ENCODE measurements around the gene EGFR.

The EGFR gene

DNA sequence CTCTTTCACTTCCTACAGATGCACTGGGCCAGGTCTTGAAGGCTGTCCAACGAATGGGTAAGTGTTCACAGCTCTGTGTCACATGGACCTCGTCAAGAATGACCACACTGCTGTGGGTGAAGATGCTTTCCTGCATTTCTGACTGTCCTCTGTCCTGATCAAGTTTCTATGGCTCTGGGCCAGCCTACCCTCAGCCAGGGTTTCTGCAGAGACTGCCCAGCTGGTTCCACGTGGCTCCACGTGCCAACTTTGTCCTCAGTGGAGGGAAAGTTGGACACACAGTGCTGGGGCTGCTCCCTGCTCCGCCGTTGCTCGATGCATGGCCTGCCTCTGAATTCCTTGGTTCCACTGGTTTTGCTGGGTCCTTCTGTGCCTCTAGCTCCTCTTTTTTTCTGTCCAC is 152.3 kb downstream of the EGFR start:
- DNase-seq (ENCODE audit: low read depth in 2 of 2): no peak

DNA sequence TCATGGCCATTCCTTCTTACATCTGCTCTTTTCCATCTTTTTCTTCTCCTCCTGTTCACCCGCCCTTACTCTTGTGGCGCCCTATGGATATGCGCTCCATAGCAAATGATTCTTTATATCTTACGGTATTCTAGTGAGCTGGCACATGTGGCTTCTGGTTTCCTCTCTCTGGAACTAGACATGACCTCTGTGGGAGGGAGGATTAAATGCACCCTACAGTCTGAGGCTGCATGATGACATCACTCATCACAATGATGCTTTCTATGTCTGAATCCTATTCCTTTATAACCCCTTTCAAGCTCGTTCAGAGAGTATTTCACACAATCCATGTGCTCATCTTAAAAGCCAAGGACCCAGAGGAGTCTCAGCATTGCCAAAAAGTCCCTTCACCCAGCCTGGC is 153.3 kb downstream of the EGFR start:
- no peak for DNase-seq (ENCODE audit: low read depth in 2 of 2)

DNA sequence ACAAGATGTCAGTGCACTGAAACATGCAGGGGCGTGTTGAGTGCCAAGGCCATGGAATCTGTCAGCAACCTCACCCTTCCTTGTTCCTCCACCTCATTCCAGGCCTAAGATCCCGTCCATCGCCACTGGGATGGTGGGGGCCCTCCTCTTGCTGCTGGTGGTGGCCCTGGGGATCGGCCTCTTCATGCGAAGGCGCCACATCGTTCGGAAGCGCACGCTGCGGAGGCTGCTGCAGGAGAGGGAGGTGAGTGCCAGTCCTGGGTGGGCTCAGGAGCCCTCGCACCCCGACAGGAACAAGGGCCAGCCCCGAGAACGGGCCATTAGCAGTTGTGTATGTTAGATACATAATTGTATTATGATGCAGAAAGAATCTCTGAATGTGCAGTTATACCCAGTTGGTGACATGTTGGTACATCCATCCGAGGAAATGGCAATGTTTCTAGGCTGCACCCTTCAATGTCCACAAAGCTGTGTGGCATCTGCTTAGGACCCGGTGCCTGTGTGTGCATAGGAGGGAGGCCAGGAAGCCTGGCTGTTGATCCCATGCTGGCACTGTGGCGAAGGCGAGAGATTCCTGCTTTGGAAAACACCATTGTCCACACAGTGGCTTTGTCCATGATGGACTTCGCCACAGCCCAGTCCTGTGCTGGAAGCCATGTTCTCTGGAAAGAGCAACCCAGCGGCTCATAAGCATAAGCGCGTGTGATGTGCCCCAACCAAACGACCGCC is 154.2 kb downstream of the EGFR start:
- no peak for DNase-seq (ENCODE audit: low read depth in 2 of 2)

DNA sequence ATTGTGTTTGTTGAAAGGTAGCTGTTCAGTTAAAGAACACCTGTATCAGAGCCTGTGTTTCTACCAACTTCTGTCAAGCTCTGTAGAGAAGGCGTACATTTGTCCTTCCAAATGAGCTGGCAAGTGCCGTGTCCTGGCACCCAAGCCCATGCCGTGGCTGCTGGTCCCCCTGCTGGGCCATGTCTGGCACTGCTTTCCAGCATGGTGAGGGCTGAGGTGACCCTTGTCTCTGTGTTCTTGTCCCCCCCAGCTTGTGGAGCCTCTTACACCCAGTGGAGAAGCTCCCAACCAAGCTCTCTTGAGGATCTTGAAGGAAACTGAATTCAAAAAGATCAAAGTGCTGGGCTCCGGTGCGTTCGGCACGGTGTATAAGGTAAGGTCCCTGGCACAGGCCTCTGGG is 154.9 kb downstream of the EGFR start:
- no peak for DNase-seq (ENCODE audit: low read depth in 2 of 2)

DNA sequence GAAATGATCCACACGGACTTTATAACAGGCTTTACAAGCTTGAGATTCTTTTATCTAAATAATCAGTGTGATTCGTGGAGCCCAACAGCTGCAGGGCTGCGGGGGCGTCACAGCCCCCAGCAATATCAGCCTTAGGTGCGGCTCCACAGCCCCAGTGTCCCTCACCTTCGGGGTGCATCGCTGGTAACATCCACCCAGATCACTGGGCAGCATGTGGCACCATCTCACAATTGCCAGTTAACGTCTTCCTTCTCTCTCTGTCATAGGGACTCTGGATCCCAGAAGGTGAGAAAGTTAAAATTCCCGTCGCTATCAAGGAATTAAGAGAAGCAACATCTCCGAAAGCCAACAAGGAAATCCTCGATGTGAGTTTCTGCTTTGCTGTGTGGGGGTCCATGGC is 155.6 kb downstream of the EGFR start:
- DNase-seq (ENCODE audit: low read depth in 2 of 2): no peak

DNA sequence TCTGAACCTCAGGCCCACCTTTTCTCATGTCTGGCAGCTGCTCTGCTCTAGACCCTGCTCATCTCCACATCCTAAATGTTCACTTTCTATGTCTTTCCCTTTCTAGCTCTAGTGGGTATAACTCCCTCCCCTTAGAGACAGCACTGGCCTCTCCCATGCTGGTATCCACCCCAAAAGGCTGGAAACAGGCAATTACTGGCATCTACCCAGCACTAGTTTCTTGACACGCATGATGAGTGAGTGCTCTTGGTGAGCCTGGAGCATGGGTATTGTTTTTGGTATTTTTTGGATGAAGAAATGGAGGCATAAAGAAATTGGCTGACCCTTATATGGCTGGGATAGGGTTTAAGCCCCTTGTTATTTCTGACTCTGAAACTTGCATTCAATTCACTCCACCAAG is 156.0 kb downstream of the EGFR start:
- DNase-seq (ENCODE audit: low read depth in 2 of 2): no peak

DNA sequence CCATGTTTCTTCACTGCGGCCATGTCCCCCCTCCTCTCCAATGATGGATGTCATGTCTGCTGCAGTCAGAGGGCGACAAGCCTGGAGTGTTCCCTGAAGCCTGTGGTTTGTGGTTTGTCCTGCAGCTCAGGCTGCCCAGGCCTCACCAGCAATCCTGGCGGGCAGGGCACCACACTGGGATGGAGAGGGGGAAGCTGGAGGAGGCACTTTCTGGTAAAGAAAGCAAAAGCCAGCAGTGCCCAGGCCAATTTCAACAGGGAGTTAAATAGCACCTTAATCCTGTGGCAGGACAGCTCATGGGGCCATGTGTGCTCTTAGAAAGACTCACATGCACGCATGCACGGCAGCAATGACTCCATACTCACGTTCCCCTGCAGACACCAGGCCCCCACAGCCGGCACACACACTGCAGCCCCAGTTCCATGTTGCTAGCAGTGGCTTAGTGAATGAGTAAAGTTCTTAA is 158.3 kb downstream of the EGFR start:
- DNase-seq (ENCODE audit: low read depth in 2 of 2): no peak

DNA sequence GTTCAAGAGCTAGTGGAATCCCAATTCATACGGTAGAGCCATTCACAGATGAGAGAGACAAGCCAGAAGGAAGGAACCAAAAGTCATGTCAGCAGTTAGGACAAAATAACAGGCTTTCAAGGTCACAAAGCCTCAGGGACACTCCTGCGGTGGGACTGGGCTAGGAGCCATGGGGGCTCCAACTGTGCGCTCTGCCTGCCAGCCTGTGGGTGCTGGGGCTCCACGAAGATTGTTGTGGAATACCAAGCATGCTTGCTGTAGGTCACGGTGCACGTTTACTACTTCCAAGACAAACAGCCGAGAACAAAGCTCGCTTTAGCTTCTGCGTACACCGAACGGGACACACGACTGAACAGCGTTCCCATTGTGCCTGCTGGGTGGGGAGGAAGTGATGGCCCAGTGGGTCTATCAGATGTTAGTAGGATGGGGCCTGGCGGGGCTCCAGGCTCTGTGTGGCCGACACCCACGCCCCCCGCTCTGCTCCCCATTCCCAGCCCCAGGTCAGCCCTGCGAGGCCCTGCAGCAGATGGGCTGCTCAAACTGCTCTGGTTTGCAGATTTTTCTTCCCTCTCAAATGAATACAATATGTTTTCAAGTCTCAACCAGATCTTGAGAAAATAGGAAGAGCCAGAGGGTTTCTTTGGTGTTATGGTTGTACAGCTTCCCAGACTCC is 158.9 kb downstream of the EGFR start:
- no peak for DNase-seq (ENCODE audit: low read depth in 2 of 2)

DNA sequence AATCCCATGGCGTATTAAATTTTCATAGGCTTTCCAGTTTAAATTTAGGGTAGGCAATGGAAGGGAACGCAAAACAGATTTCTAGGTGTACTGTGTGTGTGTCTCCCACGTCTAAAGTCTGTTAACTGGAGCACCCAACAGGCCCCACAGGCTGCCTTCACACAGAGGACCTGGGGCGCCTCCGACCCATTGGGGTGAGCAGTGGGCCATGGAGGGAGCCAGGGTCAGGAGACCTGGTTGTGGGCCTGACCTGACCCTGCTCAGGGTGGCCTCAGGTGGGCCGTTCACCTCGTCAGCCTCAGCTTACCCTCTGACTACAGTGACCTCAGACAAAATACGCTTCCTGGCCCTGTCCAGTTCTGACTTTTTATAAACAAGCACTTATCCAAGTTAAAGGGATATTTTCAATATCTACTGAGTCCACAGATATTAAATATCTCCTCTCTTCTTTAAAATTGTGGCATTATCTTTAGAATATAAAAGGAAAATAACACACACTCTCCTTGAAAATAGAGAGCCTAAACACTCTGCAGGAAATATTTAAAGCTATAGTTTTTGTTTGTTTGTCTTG is 159.6 kb downstream of the EGFR start:
- DNase-seq (ENCODE audit: low read depth in 2 of 2): no peak

DNA sequence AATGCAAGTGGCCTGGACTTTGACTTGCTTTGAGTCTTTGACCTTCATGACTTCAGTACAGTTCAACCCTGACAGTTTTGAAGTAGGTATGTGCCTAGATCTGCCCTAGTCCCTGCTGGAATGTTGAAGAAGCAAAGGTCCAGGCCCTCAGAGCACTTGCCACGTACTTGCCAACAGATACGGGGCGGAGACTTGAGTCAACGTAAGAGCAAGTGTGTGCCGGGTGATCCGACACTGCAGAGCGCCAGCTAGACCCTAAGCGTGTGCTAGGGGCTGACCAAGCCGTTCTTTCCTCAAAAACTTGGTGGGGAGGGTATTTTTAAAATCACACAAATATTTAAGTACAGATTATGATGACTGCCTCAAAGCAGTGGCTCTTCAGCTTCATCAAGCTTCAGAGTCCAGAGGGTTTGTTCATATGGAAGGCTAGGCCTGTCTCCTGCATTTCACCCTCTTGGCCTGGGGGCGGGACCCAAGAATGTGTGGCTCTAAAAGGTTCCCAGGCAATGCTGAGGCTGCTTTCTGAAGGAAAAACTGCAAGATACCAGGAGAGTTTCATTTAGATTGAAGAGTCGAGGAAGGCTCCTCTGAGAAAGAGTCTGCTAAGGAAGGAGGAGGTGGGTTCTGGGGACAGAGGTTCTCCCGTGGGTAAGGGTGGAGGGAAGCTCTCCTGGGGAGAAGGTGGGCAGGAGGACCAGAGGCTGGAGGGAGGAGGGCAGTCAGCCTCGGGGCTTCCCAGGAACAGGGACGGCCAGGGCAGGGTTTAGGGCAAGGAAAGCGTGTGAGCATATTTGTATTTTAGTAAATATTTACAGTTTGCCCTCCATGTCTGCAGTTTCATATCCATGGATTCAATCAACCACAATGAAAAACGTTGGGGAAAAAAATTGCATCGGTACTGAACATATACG is 160.3 kb downstream of the EGFR start:
- no peak for DNase-seq (ENCODE audit: low read depth in 2 of 2)

DNA sequence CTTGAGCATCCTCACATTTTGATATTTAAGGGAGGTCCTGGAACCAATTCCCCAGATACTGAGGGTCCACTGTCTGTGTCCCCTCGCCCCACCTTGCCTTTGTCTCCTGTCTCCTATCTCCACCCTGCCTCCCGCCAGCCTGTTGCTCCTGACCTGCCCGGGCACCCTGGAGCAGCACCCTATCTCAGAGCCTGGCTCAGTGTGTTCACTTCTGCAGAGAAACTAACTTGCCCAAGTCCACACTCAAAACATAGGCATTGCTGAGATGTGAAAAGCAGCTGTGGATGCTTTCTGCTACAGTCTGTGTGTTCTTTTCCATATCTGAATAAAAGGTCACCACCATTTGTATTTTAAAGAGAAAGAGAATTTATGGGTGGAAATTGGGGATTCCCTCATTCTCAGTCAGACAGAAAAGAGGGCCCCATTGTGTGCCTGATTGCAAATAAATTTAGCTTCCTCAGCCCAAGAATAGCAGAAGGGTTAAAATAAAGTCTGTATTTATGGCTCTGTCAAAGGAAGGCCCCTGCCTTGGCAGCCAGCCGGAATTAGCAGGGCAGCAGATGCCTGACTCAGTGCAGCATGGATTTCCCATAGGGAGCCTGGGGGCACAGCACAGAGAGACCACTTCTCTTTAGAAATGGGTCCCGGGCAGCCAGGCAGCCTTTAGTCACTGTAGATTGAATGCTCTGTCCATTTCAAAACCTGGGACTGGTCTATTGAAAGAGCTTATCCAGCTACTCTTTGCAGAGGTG is 161.3 kb downstream of the EGFR start:
- DNase-seq (ENCODE audit: low read depth in 2 of 2): no peak

DNA sequence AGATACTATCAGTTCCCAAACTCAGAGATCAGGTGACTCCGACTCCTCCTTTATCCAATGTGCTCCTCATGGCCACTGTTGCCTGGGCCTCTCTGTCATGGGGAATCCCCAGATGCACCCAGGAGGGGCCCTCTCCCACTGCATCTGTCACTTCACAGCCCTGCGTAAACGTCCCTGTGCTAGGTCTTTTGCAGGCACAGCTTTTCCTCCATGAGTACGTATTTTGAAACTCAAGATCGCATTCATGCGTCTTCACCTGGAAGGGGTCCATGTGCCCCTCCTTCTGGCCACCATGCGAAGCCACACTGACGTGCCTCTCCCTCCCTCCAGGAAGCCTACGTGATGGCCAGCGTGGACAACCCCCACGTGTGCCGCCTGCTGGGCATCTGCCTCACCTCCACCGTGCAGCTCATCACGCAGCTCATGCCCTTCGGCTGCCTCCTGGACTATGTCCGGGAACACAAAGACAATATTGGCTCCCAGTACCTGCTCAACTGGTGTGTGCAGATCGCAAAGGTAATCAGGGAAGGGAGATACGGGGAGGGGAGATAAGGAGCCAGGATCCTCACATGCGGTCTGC is 162.2 kb downstream of the EGFR start:
- no peak for DNase-seq (ENCODE audit: low read depth in 2 of 2)

DNA sequence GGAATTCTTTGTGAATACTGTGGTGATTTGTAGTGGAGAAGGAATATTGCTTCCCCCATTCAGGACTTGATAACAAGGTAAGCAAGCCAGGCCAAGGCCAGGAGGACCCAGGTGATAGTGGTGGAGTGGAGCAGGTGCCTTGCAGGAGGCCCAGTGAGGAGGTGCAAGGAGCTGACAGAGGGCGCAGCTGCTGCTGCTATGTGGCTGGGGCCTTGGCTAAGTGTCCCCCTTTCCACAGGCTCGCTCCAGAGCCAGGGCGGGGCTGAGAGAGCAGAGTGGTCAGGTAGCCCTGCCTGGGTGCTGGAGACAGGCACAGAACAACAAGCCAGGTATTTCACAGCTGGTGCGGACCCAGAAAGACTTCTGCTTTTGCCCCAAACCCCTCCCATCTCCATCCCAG is 162.9 kb downstream of the EGFR start:
- no peak for DNase-seq (ENCODE audit: low read depth in 2 of 2)

DNA sequence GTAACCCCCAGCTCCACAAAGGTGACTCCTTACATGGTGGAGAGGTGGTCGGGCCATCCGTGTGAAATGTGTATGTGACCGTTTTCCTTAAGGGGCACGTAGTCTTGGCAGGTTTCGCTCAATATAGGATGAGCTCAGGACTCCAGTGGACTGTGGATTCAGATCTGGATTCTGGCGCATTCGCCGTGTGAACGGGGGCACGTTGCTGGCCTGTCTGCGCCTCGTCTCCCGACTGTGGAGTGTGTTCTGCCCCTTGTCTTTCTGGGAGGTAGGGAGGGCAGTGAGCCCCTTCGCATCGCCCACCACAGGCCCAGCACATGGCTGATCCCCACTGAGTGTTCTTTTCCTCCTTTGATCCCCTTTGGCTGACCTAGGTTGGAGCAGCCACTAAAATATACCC is 165.1 kb downstream of the EGFR start:
- DNase-seq (ENCODE audit: low read depth in 2 of 2): no peak

DNA sequence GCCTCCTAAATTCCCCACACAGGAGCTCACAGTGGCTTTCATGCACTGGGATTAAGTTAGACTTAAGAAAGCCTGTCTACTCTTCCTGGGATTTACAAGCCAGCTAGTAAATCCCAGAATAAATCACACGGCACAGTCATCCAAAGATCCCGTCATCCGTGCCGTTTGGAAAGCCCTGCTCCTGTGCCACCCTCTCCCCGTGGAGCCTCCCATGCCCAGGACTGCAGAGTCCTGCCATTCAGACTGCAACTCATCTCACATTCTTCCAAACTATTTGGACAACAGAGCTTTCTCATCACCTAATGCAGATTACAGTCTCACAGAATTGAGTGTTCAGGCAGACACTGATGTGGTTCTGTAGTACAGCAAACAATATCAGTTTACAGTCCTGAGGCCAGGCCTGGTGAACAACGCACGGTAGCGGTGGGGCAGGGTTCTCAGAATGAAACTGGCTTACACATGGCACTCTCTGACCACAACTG is 166.5 kb downstream of the EGFR start:
- DNase-seq (ENCODE audit: low read depth in 2 of 2): no peak

DNA sequence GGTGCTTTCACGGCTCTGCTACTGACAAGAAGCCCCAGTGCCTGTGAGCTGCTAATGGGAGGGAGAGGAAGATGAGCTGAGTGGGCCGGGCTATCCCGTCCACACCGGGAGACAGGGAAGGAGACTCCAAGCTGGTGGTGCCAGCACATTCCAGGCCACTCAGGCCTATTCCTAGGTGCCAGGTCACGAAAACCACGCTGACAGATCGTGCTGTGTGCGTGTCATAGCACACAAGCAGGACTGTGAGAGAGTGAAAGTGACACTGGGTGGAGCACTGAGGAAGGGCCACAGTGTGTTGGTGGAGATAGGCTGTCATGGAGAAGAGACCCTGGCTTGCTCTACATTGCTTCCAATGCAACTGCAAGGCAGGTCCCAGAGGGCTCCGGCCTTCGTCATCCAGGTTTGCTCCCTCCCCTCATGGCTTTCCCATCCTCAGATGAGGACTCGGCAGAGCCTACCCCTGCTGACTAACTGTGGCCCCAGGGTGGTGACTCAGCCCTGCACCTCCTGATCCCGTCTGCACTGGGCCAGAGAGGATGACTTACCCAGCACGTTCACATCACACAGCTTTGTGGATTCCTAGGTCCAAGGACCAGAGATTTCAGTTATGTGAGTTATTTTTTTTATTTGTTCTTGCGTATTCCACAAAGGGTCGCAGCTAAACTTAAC is 167.3 kb downstream of the EGFR start:
- DNase-seq (ENCODE audit: low read depth in 2 of 2): no peak

DNA sequence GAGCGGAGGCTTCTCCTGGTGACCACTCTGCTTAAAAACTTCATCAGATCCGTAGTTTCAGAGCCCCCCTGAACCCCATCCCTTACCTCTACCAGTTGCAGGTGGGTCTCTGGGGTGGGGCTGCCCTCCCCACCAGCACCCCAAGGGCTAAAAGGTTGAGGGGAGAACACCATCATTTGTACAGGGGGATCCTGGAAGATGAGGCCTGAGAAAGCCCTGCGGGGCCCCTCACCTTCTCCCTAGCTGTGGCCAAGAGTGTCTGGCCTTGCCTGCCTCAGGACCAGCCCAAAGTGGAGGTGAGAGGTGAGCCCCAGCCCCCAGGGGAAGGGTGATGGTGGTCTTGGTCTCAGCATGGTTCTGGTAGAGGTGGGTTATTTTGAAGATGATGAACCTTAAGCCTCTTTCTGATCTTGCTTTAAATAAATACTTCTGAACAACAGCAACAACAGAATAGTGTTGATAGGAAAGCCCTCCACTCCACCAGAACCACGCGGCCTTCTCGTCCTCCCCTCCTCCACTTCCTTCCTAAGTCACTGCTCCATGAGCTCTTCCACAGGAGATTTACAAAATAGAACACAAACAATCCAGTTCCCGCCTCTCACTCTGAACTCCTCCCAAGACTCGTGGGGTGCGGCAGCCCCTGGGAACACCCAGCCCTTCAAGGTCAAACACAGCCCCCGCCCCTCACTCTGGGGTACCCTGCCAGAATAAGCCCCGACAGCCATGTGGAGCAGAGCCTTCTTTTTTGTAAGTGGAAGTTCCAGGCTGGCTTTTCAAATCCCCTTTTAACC is 169.1 kb downstream of the EGFR start:
- DNase-seq (ENCODE audit: low read depth in 2 of 2): no peak

DNA sequence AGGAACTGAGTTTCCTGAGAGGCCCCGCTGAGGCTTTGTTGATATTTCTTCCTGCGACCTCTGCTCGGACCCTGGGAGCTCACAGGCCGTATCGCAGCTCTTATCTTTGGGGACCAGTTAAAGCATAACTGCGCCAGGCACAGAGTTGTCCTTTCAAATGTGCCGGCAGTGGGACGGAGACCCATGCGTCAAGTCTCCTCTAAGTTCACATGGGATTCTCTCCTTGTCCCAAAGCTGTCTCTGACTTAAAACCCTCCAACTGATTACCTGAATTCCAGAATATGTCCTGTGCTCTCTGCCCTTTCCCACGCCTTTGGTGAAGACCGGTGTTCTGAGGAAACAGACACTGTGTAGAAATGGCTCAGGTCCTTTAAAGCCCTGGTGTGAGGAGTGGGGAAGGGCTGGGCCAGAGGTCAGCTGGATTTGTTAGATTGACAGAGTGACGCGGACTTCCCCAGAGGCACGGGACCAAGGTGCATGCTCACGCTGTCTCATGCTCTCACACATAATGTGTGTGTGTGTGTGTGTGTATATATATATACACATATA is 169.8 kb downstream of the EGFR start:
- no peak for DNase-seq (ENCODE audit: low read depth in 2 of 2)

DNA sequence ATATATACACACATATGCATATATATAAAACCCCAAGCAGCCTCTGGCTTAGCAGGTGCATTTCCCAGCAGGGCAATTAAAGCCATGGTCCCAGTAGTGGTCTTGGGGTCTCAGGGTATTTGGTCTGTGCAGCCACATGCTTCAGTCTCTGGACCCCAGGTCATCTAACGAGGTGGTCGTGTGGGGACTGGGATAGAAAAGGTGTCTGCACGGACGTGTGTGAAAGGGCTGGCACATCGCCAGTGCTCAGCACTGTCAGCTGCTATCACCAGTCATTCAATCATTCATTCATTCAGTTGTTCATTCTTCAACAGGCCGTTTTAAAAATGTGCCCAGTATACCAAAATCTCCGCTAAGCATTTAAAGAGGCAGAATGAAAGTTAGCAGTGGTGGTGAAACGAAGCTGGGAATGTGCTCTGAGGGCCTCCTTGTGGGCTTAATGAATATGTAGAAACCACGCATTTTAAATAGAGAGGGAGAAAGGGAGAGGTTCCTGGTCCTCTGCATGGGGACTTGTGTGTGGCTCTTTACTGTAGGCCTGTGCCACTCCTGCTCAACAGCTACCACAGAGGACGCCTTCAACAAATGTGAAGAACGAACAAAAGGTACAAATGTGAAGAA is 170.4 kb downstream of the EGFR start:
- no peak for DNase-seq (ENCODE audit: low read depth in 2 of 2)

Measured in stimulated activated CD4-positive, alpha-beta T cell treated with anti-CD3 and anti-CD28 coated beads, Interleukin-4, amount 100 ng/mL, for 48 hours (primary cell).